Measurements from ENCODE around the gene WIZ. TPM values are rescaled to one million over a fixed set of nuclear protein-coding genes. Genes with fewer than 3 reads are reported as not detected.

WIZ gene
- total and polyA plus RNA-seq, 2 of the 8 experiments (the other 6 are each of a cell fraction or from before 2014, with no cell fraction given), result 12.5 to 33.2 TPM

- Histone ChIP-seq H4K91ac (replicated peaks; ENCODE audit: insufficient read length, low read length) (no peak overlapping the region), H3K36me3 (ENCODE audit: control insufficient read depth in 2 of 4, insufficient read depth in 4 of 4, low read length in 3 of 4) (peaks cover 28 to 58% (median 39%) of the 10 kb centered on the region in 4 experiments), H3K23me2 (ENCODE audit: low read depth, low read length) (no peaks in the 10 kb centered on the region), H3K56ac (replicated peaks; ENCODE audit: insufficient read length, low read depth, low read length) (no peak overlapping the region), H3K14ac (ENCODE audit: insufficient read length) (no peak overlapping the region), H4K8ac (ENCODE audit: extremely low read depth, insufficient read depth, low read length) (peak overlapping the region; percentile 86; the same call in 1 of the 2 replicates), H4K5ac (ENCODE audit: insufficient read length, low read depth, low read length) (no peak overlapping the region), H3K9ac (replicated peaks in 1 of 4; ENCODE audit: extremely low read depth in 1 of 4, low read depth in 3 of 4, low read length in 3 of 4) (no peak overlapping the region), H3K4ac (replicated peaks; ENCODE audit: insufficient read length, low read depth, low read length) (no peak overlapping the region), H2BK5ac (ENCODE audit: low read depth, low read length) (no peak overlapping the region), H3K23ac (ENCODE audit: insufficient read length) (no peak overlapping the region), H3K9me3 (ENCODE audit: insufficient read depth in 2 of 2, low read depth in 1 of 2, low read length in 1 of 2) (no peaks in the 10 kb centered on the region), H4K20me1 (replicated peaks in 1 of 2; ENCODE audit: control insufficient read depth in 1 of 2, insufficient read depth in 2 of 2, low read length in 2 of 2) (peaks cover 25 to 37% of the 10 kb centered on the region in 2 experiments), H2AK5ac (ENCODE audit: low read depth, low read length) (no peak overlapping the region), H3K4me2 (ENCODE audit: insufficient read depth in 1 of 2, low read depth in 2 of 2, low read length in 2 of 2) (no peak overlapping the region), H2AFZ (ENCODE audit: low read length) (no peak overlapping the region), H3K4me1 (replicated peaks in 1 of 4; ENCODE audit: control insufficient read depth in 3 of 4, insufficient read depth in 4 of 4, low read length in 3 of 4) (no peaks in the 10 kb centered on the region), H2BK15ac (ENCODE audit: low read length) (no peak overlapping the region), H2BK20ac (ENCODE audit: low read length) (no peak overlapping the region), H2BK120ac (replicated peaks; ENCODE audit: low read depth, low read length) (no peak overlapping the region), H3K79me1 (ENCODE audit: low read depth, low read length) (peaks cover 29% of the 10 kb centered on the region), H3K27me3 (replicated peaks in 1 of 4; ENCODE audit: control insufficient read depth in 3 of 4, extremely low read depth in 1 of 4, insufficient read depth in 3 of 4, low read length in 3 of 4) (no peaks in the 10 kb centered on the region), H3K18ac (ENCODE audit: extremely low read depth, low read length) (no peak overlapping the region), H2BK12ac (ENCODE audit: low read depth, low read length) (no peak overlapping the region), H3K79me2 (ENCODE audit: control insufficient read depth in 1 of 2, insufficient read depth in 2 of 2, low read length in 2 of 2) (peaks cover 10 to 48% of the 10 kb centered on the region in 2 experiments; a peak in 3 of 4 replicates), H3K27ac (ENCODE audit: low read depth, low read length) (no peak overlapping the region), H3K4me3 (ENCODE audit: extremely low read depth in 1 of 4, insufficient read depth in 2 of 4, low read depth in 3 of 4, low read length in 4 of 4) (no peak overlapping the region)
- DNase-seq (ENCODE audit: low read depth in 1 of 2, low spot score in 2 of 2) (no peak), FAIRE-seq (no peak)
- POLR2A ChIA-PET (ENCODE audit: partially characterized antibody), result interaction anchor here (3.3 to 7.0 kb wide), 2 partner anchors 20 kb away, joined by 19 to 36 read pairs; partner anchors contain the start of genes AKAP8 and AKAP8L
- 93% methylated on average over 13 of the region's 14 CpGs; no CpG with 5 or more reads in 1 of the 2 experiments for WGBS, 2 experiments (ENCODE audit: extremely low coverage in 1 of 2, insufficient coverage in 1 of 2, insufficient read length in 1 of 2, insufficient replicate concordance in 2 of 2, low coverage in 1 of 2, low lambda C conversion rate in 2 of 2, missing lambda C conversion rate in 1 of 2)
- CTCF ChIA-PET (ENCODE audit: partially characterized antibody), result interaction anchor here (0.9 to 1.5 kb wide), 2 partner anchors 18 to 21 kb away, joined by 3 read pairs; no protein-coding TSS in a partner anchor
- TF ChIP-seq HDAC6 (IDR thresholded peaks at IDR 0.05; ENCODE audit: low read depth, low read length), result no peak
- no peak for TF ChIP-seq RBBP5 (IDR thresholded peaks at IDR 0.05; ENCODE audit: borderline replicate concordance, low read depth, low read length)
- no peak for TF ChIP-seq MAX (IDR thresholded peaks at IDR 0.05)
- no peak for TF ChIP-seq POLR2AphosphoS5 (IDR thresholded peaks at IDR 0.05; ENCODE audit: low read depth, low read length)
- no peak for TF ChIP-seq POU5F1 (IDR thresholded peaks at IDR 0.05; ENCODE audit: low read depth, low read length)
- no peak for TF ChIP-seq TEAD4 (IDR thresholded peaks at IDR 0.05; ENCODE audit: low read depth, low read length)
- no peak for TF ChIP-seq GABPA (IDR thresholded peaks at IDR 0.05; ENCODE audit: borderline replicate concordance, insufficient read depth, low read length)
- no peak for TF ChIP-seq NRF1 (IDR thresholded peaks at IDR 0.05; ENCODE audit: low read depth, low read length)
- no peak for TF ChIP-seq JUND (IDR thresholded peaks at IDR 0.05; ENCODE audit: low read length)
- TF ChIP-seq CHD1 (IDR thresholded peaks at IDR 0.05; ENCODE audit: low read depth, low read length), result no peak
- no peak for TF ChIP-seq CREB1 (IDR thresholded peaks at IDR 0.05)
- TF ChIP-seq EGR1 (IDR thresholded peaks at IDR 0.05; ENCODE audit: borderline replicate concordance, low read depth, low read length), result no peak
- no peak for TF ChIP-seq NANOG (IDR thresholded peaks at IDR 0.05; ENCODE audit: insufficient read depth, low read depth, low read length, poor library complexity, severe bottlenecking)
- TF ChIP-seq SIRT6 (IDR thresholded peaks at IDR 0.05; ENCODE audit: low read length), result no peak
- no peak for TF ChIP-seq ZNF274 (IDR thresholded peaks at IDR 0.05; ENCODE audit: borderline replicate concordance, extremely low read depth, low read length)
- TF ChIP-seq TBP (IDR thresholded peaks at IDR 0.05; ENCODE audit: low read depth, low read length), result no peak
Observed at GRCh38 chr19:15399635-15400034, 50.1 kb downstream of the WIZ start.

Data from H1 (cell line).